ENCODE results near the gene NMT2.

Gene NMT2

DNA sequence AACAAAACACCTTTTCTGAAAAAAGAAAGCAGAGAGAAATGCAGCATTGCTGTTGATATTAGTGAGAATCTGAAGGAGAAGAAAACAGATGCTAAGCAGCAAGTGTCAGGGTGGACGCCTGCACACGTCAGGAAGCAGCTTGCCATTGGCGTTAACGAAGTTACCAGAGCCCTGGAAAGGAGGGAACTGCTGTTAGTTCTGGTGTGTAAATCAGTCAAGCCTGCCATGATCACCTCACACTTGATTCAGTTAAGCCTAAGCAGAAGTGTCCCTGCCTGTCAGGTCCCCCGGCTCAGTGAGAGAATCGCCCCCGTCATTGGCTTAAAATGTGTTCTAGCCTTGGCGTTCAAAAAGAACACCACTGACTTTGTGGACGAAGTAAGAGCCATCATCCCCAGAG, 65.0 kb downstream of the NMT2 start:
- H3K36me3 ChIP-seq (replicated peaks): peaks cover 45% of the 10 kb centered on the region
- H3K4me3 ChIP-seq (ENCODE audit: low read depth, low read length): no peak overlapping the region
- no peaks in the 10 kb centered on the region for H3K27me3 ChIP-seq (replicated peaks)
- TF ChIP-seq, protein P1, sequence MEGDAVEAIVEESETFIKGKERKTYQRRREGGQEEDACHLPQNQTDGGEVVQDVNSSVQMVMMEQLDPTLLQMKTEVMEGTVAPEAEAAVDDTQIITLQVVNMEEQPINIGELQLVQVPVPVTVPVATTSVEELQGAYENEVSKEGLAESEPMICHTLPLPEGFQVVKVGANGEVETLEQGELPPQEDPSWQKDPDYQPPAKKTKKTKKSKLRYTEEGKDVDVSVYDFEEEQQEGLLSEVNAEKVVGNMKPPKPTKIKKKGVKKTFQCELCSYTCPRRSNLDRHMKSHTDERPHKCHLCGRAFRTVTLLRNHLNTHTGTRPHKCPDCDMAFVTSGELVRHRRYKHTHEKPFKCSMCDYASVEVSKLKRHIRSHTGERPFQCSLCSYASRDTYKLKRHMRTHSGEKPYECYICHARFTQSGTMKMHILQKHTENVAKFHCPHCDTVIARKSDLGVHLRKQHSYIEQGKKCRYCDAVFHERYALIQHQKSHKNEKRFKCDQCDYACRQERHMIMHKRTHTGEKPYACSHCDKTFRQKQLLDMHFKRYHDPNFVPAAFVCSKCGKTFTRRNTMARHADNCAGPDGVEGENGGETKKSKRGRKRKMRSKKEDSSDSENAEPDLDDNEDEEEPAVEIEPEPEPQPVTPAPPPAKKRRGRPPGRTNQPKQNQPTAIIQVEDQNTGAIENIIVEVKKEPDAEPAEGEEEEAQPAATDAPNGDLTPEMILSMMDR (IDR thresholded peaks at IDR 0.05; ENCODE audit: low read depth, low read length, missing control alignments): no peak
- no peak overlapping the region for H3K27ac ChIP-seq
- DNase-seq: no peak
- in situ Hi-C loops (cut with HindIII; ENCODE audit: low pct_ligation_motif_present, low sequenced_read_pairs): no loop called here

- TF ChIP-seq, protein P1 (IDR thresholded peaks at IDR 0.05; ENCODE audit: low read depth, low read length, missing control alignments): no peak
- in situ Hi-C loops (cut with HindIII; ENCODE audit: low pct_ligation_motif_present, low sequenced_read_pairs): no loop called here
- Histone ChIP-seq H3K4me3 (ENCODE audit: low read depth, low read length) (no peak overlapping the region), H3K27ac (no peak overlapping the region), H3K36me3 (replicated peaks) (peaks cover 21% of the 10 kb centered on the region), H3K27me3 (replicated peaks) (no peaks in the 10 kb centered on the region)
- DNase-seq: no peak
These were observed 68.6 kb downstream of the NMT2 start for GRCh38 chr10:15099886-15100285.

- in situ Hi-C loops (cut with HindIII; ENCODE audit: low pct_ligation_motif_present, low sequenced_read_pairs): no loop called here
- TF ChIP-seq, protein P1 (IDR thresholded peaks at IDR 0.05; ENCODE audit: low read depth, low read length, missing control alignments): no peak
- Histone ChIP-seq H3K27me3 (replicated peaks) (no peaks in the 10 kb centered on the region), H3K27ac (peak within 1 kb of the TSS; percentile 89), H3K4me3 (ENCODE audit: low read depth, low read length) (peak within 1 kb of the TSS; percentile 84), H3K36me3 (replicated peaks) (peaks cover under 1% of the 10 kb centered on the region)
- peak; percentile 95 for DNase-seq
These were observed 71.3 kb downstream of the NMT2 start, which contains the start of gene RPP38 for GRCh38 chr10:15097011-15097812. RPP38 (plus strand) TSS chr10:15097355; CDS start chr10:15103315, 5,960 bp downstream.

GRCh38 chr10:15096661-15097010, 71.9 kb downstream of the NMT2 start:
- DNase-seq: no peak
- H3K36me3 ChIP-seq (replicated peaks): no peaks in the 10 kb centered on the region
- TF ChIP-seq, protein P1 (IDR thresholded peaks at IDR 0.05; ENCODE audit: low read depth, low read length, missing control alignments): no peak
- peak overlapping the region; percentile 84 for H3K4me3 ChIP-seq (ENCODE audit: low read depth, low read length)
- H3K27me3 ChIP-seq (replicated peaks): no peaks in the 10 kb centered on the region
- in situ Hi-C loops (cut with HindIII; ENCODE audit: low pct_ligation_motif_present, low sequenced_read_pairs): no loop called here
- H3K27ac ChIP-seq: peak overlapping the region; percentile 89

- DNase-seq: no peak
- no peak overlapping the region for H3K4me3 ChIP-seq (ENCODE audit: low read depth, low read length)
- no peak overlapping the region for H3K27ac ChIP-seq
- TF ChIP-seq, protein P1 (IDR thresholded peaks at IDR 0.05; ENCODE audit: low read depth, low read length, missing control alignments): no peak
- H3K36me3 ChIP-seq (replicated peaks): no peaks in the 10 kb centered on the region
- in situ Hi-C loops (cut with HindIII; ENCODE audit: low pct_ligation_motif_present, low sequenced_read_pairs): no loop called here
- no peaks in the 10 kb centered on the region for H3K27me3 ChIP-seq (replicated peaks)
These were observed 75.6 kb downstream of the NMT2 start for GRCh38 chr10:15092855-15093408.

Data from brain microvascular endothelial cell (primary cell).